ENCODE results near the gene ITSN1.

- TF ChIP-seq, protein P1, sequence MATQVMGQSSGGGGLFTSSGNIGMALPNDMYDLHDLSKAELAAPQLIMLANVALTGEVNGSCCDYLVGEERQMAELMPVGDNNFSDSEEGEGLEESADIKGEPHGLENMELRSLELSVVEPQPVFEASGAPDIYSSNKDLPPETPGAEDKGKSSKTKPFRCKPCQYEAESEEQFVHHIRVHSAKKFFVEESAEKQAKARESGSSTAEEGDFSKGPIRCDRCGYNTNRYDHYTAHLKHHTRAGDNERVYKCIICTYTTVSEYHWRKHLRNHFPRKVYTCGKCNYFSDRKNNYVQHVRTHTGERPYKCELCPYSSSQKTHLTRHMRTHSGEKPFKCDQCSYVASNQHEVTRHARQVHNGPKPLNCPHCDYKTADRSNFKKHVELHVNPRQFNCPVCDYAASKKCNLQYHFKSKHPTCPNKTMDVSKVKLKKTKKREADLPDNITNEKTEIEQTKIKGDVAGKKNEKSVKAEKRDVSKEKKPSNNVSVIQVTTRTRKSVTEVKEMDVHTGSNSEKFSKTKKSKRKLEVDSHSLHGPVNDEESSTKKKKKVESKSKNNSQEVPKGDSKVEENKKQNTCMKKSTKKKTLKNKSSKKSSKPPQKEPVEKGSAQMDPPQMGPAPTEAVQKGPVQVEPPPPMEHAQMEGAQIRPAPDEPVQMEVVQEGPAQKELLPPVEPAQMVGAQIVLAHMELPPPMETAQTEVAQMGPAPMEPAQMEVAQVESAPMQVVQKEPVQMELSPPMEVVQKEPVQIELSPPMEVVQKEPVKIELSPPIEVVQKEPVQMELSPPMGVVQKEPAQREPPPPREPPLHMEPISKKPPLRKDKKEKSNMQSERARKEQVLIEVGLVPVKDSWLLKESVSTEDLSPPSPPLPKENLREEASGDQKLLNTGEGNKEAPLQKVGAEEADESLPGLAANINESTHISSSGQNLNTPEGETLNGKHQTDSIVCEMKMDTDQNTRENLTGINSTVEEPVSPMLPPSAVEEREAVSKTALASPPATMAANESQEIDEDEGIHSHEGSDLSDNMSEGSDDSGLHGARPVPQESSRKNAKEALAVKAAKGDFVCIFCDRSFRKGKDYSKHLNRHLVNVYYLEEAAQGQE (IDR thresholded peaks at IDR 0.05; ENCODE audit: borderline replicate concordance) = no peak
- no peak for TF ChIP-seq CTCF (IDR thresholded peaks at IDR 0.05; ENCODE audit: poor library complexity, severe bottlenecking)
- TF ChIP-seq EP300 (conservative IDR thresholded peaks at IDR 0.05; ENCODE audit: poor library complexity, severe bottlenecking) = no peak
- TF ChIP-seq POLR2AphosphoS5 (IDR thresholded peaks at IDR 0.05) = no peak
- no peak for TF ChIP-seq SMC3 (conservative IDR thresholded peaks at IDR 0.05; ENCODE audit: poor library complexity)
Measured at GRCh38 chr21:33942426-33942825, 300.1 kb downstream of the ITSN1 start.
